K562 (cell line): ENCODE data around the gene FRMD5. TPM values are rescaled to one million over a fixed set of nuclear protein-coding genes. Genes with fewer than 3 reads are reported as not detected.
A peak's percentile ranks its signal among the peaks of the same experiment; 100 is the strongest.

Experiments used
- ATAC-seq: fragments of 200-7000 bp; cut with Tn5 transposase; 3 replicates; pipeline ENCODE4 v1.9.1; 2020; ENCODE audit warnings: moderate library complexity
- BruUV-seq: library from RNA; stranded (reverse); fragments of 400-500 nt; replicated peaks from 2 replicates; lab custom pipeline; 2021; lab: Mats Ljungman, UMichigan
- CTCF ChIA-PET: fragments of 300-600 bp; formaldehyde crosslinking; extraction: SDS; loops from one replicate; lab custom pipeline; 2021; ENCODE audit warnings: low intra/inter-chr PET ratio; lab: Yijun Ruan, JAX
- POLR2A ChIA-PET: fragments of 300-600, 350-650 bp; sonication (Branson Sonifier 250); formaldehyde crosslinking; extraction: SDS; loops from one replicate; lab custom pipeline; 2021; ENCODE audit warnings: antibody characterized with exemption, inconsistent platforms; lab: Yijun Ruan, JAX
- DNase-seq, 4 experiments: peaks; one replicate each; pipeline versions ENCODE4 v3.0.0 to v3.0.0-alpha.2; 2011 to 2018; ENCODE audit warnings: low spot score in 3 of 4, mixed read lengths in 3 of 4; ENCODE audit errors: extremely low read depth in 1 of 4
- FAIRE-seq: peaks from 2 replicates; lab custom pipeline; 2011; peaks lifted over from hg19 to GRCh38; lab: Jason Lieb, UNC
- H2AFZ ChIP-seq: 2 replicates; pipeline ENCODE4 v1.6.0; 2011; ENCODE audit warnings: low read depth, low read length, control low read depth, inconsistent platforms
- H3K27ac ChIP-seq: fragments of 200-600 bp; 3 replicates; pipeline ENCODE4 v1.8.0; 2011; ENCODE audit warnings: low read depth, mild to moderate bottlenecking, control low read depth, inconsistent platforms, low read length, moderate library complexity, mixed read lengths; ENCODE audit errors: extremely low read depth
- H3K27me3 ChIP-seq, 2 experiments: fragments of 300-600 bp in 1 of 2; 2 replicates in 1 of 2; 3 replicates in 1 of 2; pipeline versions ENCODE4 v1.6.0 to v1.8.0; 2011; ENCODE audit warnings: inconsistent platforms in 2 of 2, low read length in 2 of 2, mild to moderate bottlenecking in 1 of 2, mixed read lengths in 1 of 2, moderate library complexity in 1 of 2; ENCODE audit not compliant: control insufficient read depth in 2 of 2, insufficient read depth in 2 of 2
- H3K36me3 ChIP-seq: fragments of 300-600 bp; 3 replicates; pipeline ENCODE4 v1.8.0; 2011; ENCODE audit warnings: mild to moderate bottlenecking, low read length, inconsistent platforms; ENCODE audit not compliant: control insufficient read depth, insufficient read depth
- H3K4me1 ChIP-seq, 2 experiments: fragments of 200-600 bp in 1 of 2; replicated peaks in 1 of 2; 2 replicates in 1 of 2; 3 replicates in 1 of 2; pipeline versions ENCODE4 v1.5.1 to v1.8.0; 2011; ENCODE audit warnings: inconsistent platforms in 2 of 2, low read length in 2 of 2, mild to moderate bottlenecking in 1 of 2, mixed read lengths in 1 of 2, moderate library complexity in 1 of 2; ENCODE audit not compliant: control insufficient read depth in 2 of 2, insufficient read depth in 2 of 2
- H3K4me2 ChIP-seq: 2 replicates; pipeline ENCODE4 v1.6.1; 2011; ENCODE audit warnings: low read length, control low read depth, inconsistent platforms, mixed read lengths; ENCODE audit not compliant: insufficient read depth
- H3K4me3 ChIP-seq: fragments of 200-600 bp; sonication (generic), shearing (Covaris generic); 2 replicates; pipeline ENCODE4 v1.5.1; 2016; ENCODE audit warnings: control low read depth, inconsistent platforms
- H3K79me2 ChIP-seq: fragments of 200-600 bp; 3 replicates; pipeline ENCODE4 v1.8.0; 2011; ENCODE audit warnings: low read length, inconsistent platforms; ENCODE audit not compliant: control insufficient read depth, insufficient read depth
- H3K9ac ChIP-seq, 2 experiments: 2 replicates each; pipeline versions ENCODE4 v1.6.0 to v1.6.1; 2011; ENCODE audit warnings: low read depth in 2 of 2, low read length in 2 of 2, control low read depth in 1 of 2, inconsistent platforms in 1 of 2, mild to moderate bottlenecking in 1 of 2, mixed read lengths in 1 of 2; ENCODE audit not compliant: insufficient read depth in 1 of 2
- H3K9me1 ChIP-seq: one replicate; pipeline ENCODE4 v1.6.0; 2011; ENCODE audit warnings: inconsistent platforms, mild to moderate bottlenecking, low read length, moderate library complexity; ENCODE audit not compliant: control insufficient read depth, insufficient read depth
- H3K9me3 ChIP-seq: replicated peaks from 2 replicates; pipeline ENCODE4 v1.5.1; 2011; ENCODE audit warnings: low read depth, low read length, inconsistent platforms; ENCODE audit not compliant: control insufficient read depth, insufficient read depth
- H4K20me1 ChIP-seq: replicated peaks from 2 replicates; pipeline ENCODE4 v1.6.1; 2011; ENCODE audit warnings: low read length, inconsistent platforms, mixed read lengths; ENCODE audit not compliant: control insufficient read depth, insufficient read depth
- CBFB ChIP-seq: sonication (generic); formaldehyde crosslinking; IDR thresholded peaks from 2 replicates; pipeline ENCODE4 v1.4.0; 2020; ENCODE audit warnings: mild to moderate bottlenecking, missing genetic modification reagents
- CUX1 ChIP-seq: fragments of 200-800 bp; sonication (Bioruptor generic); IDR thresholded peaks from 2 replicates; pipeline ENCODE4 v1.6.1; 2016; ENCODE audit warnings: missing genetic modification characterization, missing compliant biosample characterization
- ELF2 ChIP-seq: fragments of 250-450 bp; sonication (Bioruptor Pico); IDR thresholded peaks from 2 replicates; pipeline ENCODE4 v1.5.0; 2021; ENCODE audit warnings: mild to moderate bottlenecking
- ESRRA ChIP-seq: fragments of 450-650 bp; IDR thresholded peaks from 2 replicates; pipeline ENCODE4 v1.6.1; 2014; ENCODE audit warnings: low read depth, mild to moderate bottlenecking, moderate library complexity, borderline replicate concordance
- MED1 ChIP-seq: sonication (generic); formaldehyde crosslinking; IDR thresholded peaks from 2 replicates; pipeline ENCODE4 v1.8.1; 2023; ENCODE audit warnings: missing genetic modification reagents, borderline replicate concordance
- PURB ChIP-seq: sonication (generic); formaldehyde crosslinking; IDR thresholded peaks from 2 replicates; pipeline ENCODE4 v1.9.0; 2021; ENCODE audit warnings: low read depth, mild to moderate bottlenecking, missing genetic modification reagents
- RBM25 ChIP-seq: fragments of 200-400 bp; formaldehyde crosslinking; IDR thresholded peaks from 2 replicates; pipeline ENCODE4 v1.6.1; 2018; ENCODE audit warnings: low read length, low read depth, moderate library complexity; ENCODE audit not compliant: severe bottlenecking
- SNRNP70 ChIP-seq: fragments of 200-400 bp; formaldehyde crosslinking; optimal IDR thresholded peaks from 2 replicates; pipeline ENCODE3; 2017; ENCODE audit warnings: low read depth, low read length
- SRSF9 ChIP-seq: fragments of 200-400 bp; formaldehyde crosslinking; IDR thresholded peaks from 2 replicates; pipeline ENCODE4 v1.6.1; 2017; ENCODE audit warnings: low read depth, low read length, borderline replicate concordance
- ZNF282 ChIP-seq: sonication (generic); formaldehyde crosslinking; IDR thresholded peaks from 2 replicates; pipeline ENCODE4 v1.8.1; 2023; ENCODE audit warnings: missing genetic modification reagents
- ZNF707 ChIP-seq: fragments of 250-450 bp; sonication (Bioruptor Pico); conservative IDR thresholded peaks from 2 replicates; pipeline ENCODE4 v1.8.0; 2022; ENCODE audit warnings: inconsistent platforms, mild to moderate bottlenecking, moderate library complexity
- WGBS: fragments of 100-300 bp; shearing (Covaris generic); methylation state at CpG from one replicate; pipeline ENCODE4 v1.1.6; 2016; ENCODE audit warnings: low coverage, mixed read lengths; ENCODE audit not compliant: insufficient coverage; ENCODE audit errors: missing lambda C conversion rate; 5-methylcytosine and 5-hydroxymethylcytosine counted together
- in situ Hi-C: fragments of 300-500 bp; cut with MboI; formaldehyde crosslinking; loops from 4 replicates; pipeline ENCODE4 v1.15.0; 2018; ENCODE audit warnings: inconsistent platforms, mixed read lengths
- intact Hi-C: fragments of 100-400 bp; cut with micrococcal nuclease; formaldehyde crosslinking; loops from 2 replicates; pipeline ENCODE4 v1.14.2; 2022
- polyA plus RNA-seq, 8 experiments: library from polyadenylated mRNA; depleted of rRNA in 4 of 8; stranded (reverse) in 5 of 8; unstranded in 3 of 8; fragments of >200 nt; fragmentation: Nextera tagmentation in 2 of 8; fragmentation: Illumina TruSeq in 1 of 8; extraction: Ambion mirVana in 2 of 8; extraction: Trizol in 1 of 8; gene quantifications; 2 replicates each; pipeline versions ENCODE4 v1.2.1 to v1.2.3, GENCODE V29; 2011 to 2014; ENCODE audit warnings: inconsistent platforms in 1 of 8, missing spikeins in 1 of 8
- total RNA-seq, 7 experiments: library from RNA; depleted of rRNA in 6 of 7; stranded (reverse); fragments of >200 nt in 6 of 7; fragmentation: Illumina TruSeq in 2 of 7; extraction: Trizol in 2 of 7; gene quantifications; 2 replicates each; pipeline versions ENCODE4 v1.2.1 to v1.2.3, GENCODE V29; 2011 to 2021; ENCODE audit warnings: low replicate concordance in 1 of 7

The FRMD5 gene
- total and polyA plus RNA-seq, 9 of the 15 experiments (the other 6 are each of a cell fraction or from before 2014, with no cell fraction given), result 0.13 to 0.38 TPM; not detected in 7

- BruUV-seq, result no TSS peak
- no peak overlapping the region for H2AFZ ChIP-seq
- no peak overlapping the region for H3K27ac ChIP-seq
- no peaks in the 10 kb centered on the region for H3K9me3 ChIP-seq
- FAIRE-seq (no peak), ATAC-seq (no peak), DNase-seq (no peak)
- H3K36me3 ChIP-seq, result peaks cover 81% of the 10 kb centered on the region
- intact Hi-C loops (no loop called here), in situ Hi-C loops (no loop called here)
- no peaks in the 10 kb centered on the region for H3K4me1 ChIP-seq
- no peak for TF ChIP-seq SNRNP70
- TF ChIP-seq RBM25, result peak; percentile 70
- TF ChIP-seq ESRRA, result peak; percentile 95
- POLR2A ChIA-PET, result interaction anchor here (1.3 to 1.6 kb wide), 2 partner anchors 10 to 23 kb away, joined by 5 to 7 read pairs; no protein-coding TSS in a partner anchor
- H3K9ac ChIP-seq, result no peak overlapping the region
- H3K79me2 ChIP-seq, result no peaks in the 10 kb centered on the region; the same call in 2 of the 3 replicates
- no peaks in the 10 kb centered on the region for H3K9me1 ChIP-seq
- no peaks in the 10 kb centered on the region for H3K27me3 ChIP-seq
- 92% methylated on average over 3 of the region's 3 CpGs for WGBS
- CTCF ChIA-PET, result no interaction called here
- H3K4me2 ChIP-seq, result no peak overlapping the region
- no peak overlapping the region for H3K4me3 ChIP-seq
- H4K20me1 ChIP-seq, result no peaks in the 10 kb centered on the region
Measured at GRCh38 chr15:43851251-43851650, 343.8 kb downstream of the FRMD5 start.

- H3K4me3 ChIP-seq, result no peak overlapping the region
- no peak overlapping the region for H3K9ac ChIP-seq
- no peaks in the 10 kb centered on the region for H4K20me1 ChIP-seq
- no TSS peak for BruUV-seq
- peaks cover 74% of the 10 kb centered on the region for H3K36me3 ChIP-seq
- DNase-seq (no peak), ATAC-seq (no peak), FAIRE-seq (no peak)
- in situ Hi-C loops, result no loop called here
- no peaks in the 10 kb centered on the region for H3K9me1 ChIP-seq
- no peak overlapping the region for H3K27ac ChIP-seq
- no peaks in the 10 kb centered on the region for H3K79me2 ChIP-seq
- ChIA-PET CTCF (no interaction called here), POLR2A (interaction anchor here (1.2 kb wide), 1 partner anchor 21 kb away, joined by 3 read pairs; the partner anchor contains the start of gene MFAP1)
- no peaks in the 10 kb centered on the region for H3K4me1 ChIP-seq
- H2AFZ ChIP-seq, result no peak overlapping the region
- H3K27me3 ChIP-seq, result no peaks in the 10 kb centered on the region
- intact Hi-C loops, result no loop called here
- H3K4me2 ChIP-seq, result no peak overlapping the region
- H3K9me3 ChIP-seq, result no peaks in the 10 kb centered on the region
- no peak for TF ChIP-seq ELF2 (CRISPR knock-in tag)
- TF ChIP-seq PURB, result no peak
- no peak for TF ChIP-seq CBFB (CRISPR knock-in tag)
- TF ChIP-seq MED1 (CRISPR knock-in tag), result no peak
- TF ChIP-seq ZNF707 (CRISPR knock-in tag), result no peak
- TF ChIP-seq ZNF282, result no peak
- TF ChIP-seq CUX1 (CRISPR knock-in tag), result no peak
- TF ChIP-seq SRSF9, result no peak
Measured at GRCh38 chr15:43845421-43845820, 349.6 kb downstream of the FRMD5 start.
